GM18498 (cell line): ENCODE results near the gene PNLDC1.

ENCODE experiments used
- ATAC-seq: cut with Tn5 transposase; IDR thresholded peaks from one replicate; pipeline ENCODE4 v1.9.1; 2021; ENCODE audit warnings: mild to moderate bottlenecking, moderate library complexity; ENCODE audit not compliant: unreplicated experiment

The PNLDC1 gene, protein sequence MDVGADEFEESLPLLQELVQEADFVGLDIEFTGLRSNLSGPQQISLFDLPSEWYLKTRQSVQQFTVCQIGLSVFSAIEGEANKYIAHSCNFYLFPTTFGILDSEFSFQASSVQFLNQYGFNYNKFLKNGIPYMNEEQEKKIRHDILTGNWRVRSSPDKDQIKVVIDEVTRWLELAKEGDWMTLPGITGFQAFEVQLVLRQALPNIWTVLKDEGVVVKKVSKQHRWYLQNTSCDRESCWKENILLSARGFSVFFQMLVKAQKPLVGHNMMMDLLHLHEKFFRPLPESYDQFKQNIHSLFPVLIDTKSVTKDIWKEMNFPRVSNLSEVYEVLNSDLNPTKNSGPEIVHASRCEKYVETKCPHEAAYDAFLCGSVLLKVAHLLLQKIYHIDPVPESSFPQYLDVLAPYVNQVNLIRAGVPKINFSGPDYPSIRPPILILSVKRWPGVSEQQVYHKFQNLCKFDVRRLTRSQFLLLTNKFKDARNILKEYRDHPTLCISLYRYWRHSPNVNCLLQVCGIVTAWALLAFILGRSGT

DNA sequence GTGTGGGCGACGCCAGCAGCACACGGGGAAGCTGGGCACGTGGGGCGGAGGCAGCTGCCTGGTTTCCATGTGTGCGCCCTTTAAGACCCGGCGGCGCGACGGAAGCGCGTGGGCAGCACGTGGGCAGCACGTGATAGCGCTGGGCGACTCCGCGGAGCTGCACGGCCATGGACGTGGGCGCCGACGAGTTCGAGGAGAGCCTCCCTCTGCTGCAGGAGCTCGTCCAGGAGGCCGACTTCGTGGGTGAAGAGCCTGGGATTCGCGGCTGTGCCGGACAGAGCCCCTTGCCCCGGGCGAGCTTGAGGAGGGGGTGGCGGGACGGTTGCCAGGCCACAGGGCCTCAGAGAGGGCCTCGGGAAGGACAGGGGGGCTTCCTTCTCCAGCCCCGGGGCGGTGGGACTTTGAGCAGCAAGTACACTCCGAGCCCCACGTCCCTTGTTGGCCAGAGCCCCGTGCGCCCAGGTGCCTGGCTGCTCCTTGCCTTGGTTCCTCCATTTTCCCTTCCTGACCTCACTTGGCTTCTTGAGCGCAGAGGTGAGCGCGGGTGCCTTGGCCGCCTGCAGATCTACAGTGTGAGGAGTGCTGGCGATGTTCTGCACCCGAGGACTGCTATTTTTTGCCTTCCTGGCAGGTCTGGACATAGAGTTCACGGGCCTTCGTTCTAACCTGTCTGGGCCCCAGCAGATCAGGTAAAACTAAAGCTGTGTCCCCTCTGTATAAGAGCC, at the start of gene PNLDC1:
PNLDC1 (plus strand) TSS at position 136 of the 725 bp plus-strand sequence; CDS start at position 168, 32 bp downstream.
- ATAC-seq = no peak

DNA sequence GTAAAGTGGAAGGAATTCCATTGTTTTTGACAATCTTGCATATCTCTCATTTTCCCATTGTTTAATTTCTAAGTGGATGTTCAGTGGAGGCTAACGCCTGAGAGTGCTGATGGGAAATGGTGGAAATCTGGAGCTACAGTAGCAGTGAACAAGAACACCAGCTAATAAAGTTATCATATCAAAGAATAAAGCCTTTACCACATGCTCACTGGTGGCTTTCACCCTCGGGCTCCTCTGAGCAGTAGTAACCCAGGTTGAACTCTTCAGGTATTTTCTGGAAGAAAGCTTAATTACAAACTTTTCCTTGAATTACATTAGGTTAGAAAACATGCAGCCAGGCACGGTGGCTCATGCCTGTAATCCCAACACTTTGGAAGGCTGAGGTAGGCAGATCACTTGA, 48.6 kb upstream of the PNLDC1 start:
- ATAC-seq = no peak

DNA sequence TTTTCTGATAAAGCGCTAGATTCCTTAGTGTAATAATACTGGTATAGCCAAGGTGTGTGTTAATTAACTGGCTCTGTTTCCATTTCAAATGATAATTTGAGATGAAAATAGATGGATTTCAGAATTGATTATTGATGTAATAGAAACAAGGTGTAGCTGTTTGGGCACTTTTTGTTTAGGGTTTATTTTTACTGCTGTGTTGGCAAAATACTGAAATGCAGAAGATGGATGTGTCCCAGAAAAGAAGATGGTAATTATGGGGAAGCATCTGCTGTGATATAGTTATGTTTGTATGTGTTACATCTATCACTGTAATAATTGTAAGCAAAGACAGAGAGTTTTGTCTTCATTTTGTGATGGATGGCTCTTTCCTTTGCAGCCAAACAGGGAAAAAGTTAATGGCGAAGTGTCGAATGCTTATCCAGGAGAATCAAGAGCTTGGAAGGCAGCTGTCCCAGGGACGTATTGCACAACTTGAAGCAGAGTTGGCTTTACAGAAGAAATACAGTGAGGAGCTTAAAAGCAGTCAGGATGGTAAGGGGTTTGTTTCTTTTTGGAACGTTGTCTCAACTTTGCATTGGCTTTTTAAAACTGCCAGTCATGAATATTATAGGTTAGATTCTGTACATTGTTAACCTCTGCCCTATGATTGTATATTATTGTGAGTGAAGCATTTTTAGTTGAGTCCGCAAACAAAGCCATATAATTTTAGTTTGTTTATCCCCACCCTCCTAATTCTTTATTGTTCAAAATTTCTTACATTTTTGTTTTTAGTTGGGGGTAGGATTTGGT, 46.8 kb upstream of the PNLDC1 start:
- ATAC-seq = no peak

DNA sequence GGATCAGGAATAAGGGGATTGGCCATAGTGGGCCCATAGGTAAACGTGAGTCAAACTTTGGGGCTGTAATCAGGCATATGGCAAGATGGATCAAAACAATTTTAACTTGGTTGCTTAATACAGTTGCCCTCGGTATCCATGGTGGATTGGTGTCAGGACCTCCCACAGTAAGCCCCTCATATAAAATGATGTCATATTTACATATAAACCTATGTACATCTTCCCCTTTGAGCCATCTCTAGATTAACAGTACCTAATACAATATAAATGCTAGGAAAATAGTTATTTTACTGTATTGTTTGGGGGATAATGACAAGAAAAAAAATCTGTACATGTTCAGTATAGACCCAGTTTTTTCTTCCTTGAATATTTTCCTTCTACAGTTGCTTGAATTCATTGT, 45.7 kb upstream of the PNLDC1 start:
- no peak for ATAC-seq

DNA sequence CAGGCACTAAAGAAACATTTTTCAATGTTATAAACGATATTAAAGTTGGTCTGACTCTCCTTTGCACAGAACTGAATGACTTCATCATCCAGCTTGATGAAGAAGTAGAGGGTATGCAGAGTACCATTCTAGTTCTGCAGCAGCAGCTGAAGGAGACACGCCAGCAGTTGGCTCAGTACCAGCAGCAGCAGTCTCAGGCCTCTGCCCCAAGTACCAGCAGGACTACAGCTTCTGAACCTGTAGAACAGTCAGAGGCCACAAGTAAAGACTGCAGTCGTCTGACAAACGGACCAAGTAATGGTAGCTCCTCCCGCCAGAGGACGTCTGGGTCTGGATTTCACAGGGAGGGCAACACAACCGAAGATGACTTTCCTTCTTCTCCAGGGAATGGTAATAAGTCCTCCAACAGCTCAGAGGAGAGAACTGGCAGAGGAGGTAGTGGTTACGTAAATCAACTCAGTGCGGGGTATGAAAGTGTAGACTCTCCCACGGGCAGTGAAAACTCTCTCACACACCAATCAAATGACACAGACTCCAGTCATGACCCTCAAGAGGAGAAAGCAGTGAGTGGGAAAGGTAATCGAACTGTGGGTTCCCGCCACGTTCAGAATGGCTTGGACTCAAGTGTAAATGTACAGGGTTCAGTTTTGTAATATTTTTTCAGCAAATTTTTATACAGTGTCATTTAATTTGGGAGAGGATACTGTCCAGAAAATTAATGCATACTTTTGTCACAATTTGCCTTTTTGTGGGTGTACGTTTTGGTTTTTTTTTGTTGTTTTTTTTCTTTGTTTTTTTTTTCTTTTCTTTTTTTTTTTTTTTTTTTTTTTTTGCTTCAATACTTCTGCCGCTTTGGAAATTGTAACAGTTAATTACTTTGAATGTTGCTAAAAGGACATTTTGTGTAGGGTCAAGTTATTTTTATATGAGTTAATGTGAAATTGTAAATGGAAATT, 44.8 kb upstream of the PNLDC1 start:
- no peak for ATAC-seq

DNA sequence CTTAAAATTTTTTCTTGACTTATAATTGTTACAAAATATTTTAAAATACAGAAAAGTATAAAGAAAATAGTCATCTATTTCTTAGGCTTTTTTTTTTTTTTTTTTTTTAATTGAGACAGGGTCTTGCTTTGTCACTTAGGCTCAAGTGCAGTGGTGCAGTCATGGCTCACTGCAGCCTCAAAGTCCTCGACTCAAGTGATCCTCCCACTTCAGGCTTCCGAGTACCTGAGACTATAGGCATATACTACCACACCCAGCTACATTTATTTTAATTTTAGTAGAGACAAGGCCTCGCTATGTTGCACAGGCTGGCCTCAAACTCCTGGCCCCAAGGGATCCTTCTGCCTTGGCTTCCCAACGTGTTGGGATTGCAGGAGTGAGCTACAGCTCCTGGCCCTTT, 43.6 kb upstream of the PNLDC1 start:
- no peak for ATAC-seq

DNA sequence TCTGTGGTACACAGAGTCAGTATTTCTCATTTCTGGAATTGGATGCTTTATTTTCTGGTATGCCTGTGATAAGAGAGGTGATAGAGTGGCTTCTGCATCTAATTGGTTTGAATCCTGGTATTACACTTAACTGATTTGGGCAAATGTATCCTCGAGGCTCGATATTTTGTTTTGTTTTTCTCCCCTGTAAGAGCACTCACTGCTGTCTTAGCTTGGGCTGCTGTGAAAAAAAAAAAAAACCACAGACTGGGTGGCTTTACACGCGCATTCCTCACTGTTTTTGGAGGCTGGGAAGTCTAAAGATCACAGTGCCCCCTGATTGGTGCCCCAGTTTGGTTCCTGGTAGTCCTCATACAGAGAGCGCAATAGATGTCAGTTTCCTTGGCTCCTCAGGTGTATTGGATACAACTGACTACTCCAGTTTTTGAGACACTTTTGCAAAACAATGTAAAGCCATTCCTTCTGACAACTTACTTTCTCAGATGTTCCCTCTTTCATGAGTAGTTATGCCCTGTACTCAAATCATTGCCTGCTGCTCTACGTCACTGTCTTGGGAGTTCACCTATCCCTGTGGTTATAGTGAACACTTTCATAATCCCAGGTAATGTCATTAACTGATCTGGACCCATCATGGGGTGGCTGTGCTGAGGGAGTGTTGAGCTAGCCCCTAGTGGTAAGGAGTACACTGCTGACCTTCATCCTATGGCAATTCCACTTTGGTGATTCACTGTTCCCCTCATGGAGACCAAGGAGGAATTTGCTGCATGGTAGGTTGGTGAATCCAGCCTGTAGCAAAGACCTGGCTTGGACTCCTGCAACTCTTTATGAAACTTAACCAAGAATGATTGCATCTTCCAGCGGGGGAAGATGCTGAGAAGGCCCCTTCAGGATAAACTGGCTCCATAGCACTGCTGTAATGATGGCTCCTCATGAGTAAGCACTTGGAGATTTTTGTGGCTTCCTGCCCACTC, 41.8 kb upstream of the PNLDC1 start:
- ATAC-seq = no peak

DNA sequence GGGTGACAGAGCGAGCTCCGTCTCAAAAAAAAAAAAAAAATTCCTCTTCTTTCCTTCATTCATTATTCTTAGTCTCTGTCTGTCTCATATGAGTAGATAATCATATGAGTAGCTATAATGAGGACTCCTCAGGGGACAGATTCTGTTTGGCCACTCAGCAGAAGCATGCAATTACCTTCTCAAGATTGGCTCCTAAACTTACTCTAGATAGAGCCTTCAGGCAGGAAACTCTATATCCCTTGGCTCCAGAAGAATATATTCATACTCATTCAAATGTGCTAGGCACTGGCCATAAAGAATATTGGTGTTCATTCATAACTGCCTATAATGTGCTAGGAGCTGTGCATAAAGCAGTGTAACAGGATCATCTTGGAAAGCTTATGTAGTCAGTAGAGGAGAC, 40.4 kb upstream of the PNLDC1 start:
- ATAC-seq = no peak

DNA sequence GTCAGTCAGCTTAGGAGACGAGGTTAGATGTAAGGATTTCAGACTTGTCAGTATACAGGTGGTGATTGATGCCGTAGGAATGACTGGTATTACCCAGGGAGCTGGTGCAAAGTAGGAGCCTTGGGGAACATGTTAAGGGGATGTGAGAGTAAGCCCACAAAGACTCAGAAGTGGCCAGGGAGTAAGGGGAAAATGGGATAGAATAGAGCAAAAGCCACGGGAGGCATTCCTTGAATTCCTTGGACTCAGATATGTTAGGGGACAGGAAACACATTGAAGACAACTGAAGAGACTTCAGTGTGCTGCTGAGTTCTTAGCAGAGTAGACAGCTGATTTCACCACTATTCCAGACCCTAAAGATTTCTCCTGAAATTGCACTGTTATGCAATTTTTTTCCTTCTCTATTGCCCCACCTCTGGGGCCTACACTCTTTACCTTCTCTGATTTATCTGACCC, 39.4 kb upstream of the PNLDC1 start:
- ATAC-seq = no peak

DNA sequence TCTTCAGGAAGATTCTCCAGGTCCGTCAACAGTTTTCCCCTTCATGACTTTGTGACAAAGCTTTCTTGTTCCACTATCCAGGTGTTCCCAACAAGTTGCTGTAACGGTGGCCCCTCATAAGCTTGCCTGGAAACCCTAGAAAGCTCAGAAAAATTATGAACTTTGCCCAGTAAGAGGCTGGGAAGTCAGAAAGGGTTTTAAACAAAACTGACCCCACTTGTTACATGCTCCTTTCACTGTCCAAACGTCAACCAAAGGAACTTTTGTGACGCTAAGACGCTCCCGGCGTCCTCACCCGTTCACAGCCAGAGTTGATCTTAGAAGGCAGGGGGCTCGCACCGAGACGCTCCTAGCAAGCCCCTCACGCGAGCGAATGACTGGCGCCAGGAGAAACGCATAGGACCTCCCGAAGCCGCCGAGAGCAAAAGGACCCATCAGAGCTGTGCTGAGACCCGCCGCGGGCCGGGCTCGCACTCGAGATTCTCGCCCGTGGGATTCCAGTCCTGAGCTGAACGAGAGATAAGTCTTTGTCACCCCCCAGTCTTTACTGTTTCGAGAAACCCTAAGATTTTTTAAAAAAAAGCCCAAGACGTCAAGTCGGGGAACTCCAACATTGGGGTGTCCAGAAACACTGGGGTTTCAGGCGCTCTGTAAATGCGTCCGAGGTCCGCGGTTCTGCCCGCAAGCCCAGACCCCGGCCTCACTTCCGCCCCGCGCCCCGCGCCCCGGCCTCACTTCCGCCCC, 38.8 kb upstream of the PNLDC1 start:
- ATAC-seq = peak; percentile 6

DNA sequence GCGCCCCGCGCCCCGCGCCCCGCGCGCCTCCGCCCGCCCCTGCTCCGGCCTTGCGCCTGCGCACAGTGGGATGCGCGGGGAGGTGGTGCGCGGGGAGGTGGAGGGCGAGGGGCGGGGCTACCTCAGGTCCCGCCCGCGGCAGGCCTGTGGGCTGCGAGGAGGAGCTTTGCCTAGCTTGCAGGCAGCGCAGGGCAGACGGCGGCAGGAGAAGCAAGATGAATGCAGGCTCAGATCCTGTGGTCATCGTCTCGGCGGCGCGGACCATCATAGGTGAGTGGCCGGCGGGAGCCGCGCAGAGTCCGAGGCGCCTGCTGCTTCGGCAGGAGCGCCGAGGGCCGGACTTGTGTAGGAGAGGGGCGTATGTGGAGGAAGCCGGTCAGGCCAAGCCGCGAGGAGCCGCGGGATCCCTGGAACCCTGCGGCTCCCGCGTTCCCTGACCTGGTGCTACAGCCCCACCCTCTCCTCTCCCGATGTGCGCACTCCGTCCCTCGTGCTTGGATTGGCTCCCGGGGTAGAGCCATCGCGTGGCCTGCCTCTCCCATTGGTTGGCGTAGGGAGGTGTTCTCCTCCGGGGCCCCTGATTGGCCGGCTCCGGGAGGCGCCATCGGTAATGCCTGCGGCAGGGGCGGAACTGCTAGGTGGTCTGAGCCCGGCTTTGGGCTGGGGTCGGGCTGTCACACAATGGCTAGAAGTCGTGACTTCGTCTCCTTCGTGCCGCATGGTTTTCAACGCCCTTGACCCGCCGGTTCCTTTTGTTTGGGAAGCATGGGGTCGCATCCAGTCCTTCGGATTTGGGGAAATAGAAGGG, 38.0 kb upstream of the PNLDC1 start, which contains the start of gene ACAT2:
ACAT2 (plus strand) TSS at position 173 of the 808 bp plus-strand sequence; CDS start at position 216, 43 bp downstream.
- ATAC-seq = peak; percentile 97

DNA sequence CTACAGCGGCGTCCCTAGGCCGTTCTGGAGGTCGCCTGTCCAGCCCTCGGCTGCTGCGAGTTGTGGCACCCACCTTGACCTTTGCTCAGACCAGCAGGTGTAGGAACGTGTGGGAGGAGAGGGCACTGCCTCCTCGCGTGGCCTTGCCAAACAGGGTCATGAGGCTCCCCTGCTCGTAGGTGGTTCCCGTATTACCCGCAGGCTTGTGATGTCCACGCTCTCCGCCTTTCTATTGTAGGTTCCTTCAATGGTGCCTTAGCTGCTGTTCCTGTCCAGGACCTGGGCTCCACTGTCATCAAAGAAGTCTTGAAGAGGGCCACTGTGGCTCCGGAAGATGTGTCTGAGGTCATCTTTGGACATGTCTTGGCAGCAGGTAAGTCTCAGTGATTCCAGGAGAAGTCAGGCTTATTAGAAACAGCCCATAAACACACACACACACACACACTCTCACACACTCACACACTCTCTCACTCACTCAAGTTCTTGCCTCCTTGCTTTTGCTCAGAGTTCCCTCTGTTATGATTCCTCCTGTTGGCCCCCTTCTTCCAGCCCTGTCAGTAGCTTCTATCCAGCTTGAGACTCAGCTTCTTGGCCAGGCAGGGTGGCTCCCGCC, 37.3 kb upstream of the PNLDC1 start:
- ATAC-seq = peak; percentile 9

DNA sequence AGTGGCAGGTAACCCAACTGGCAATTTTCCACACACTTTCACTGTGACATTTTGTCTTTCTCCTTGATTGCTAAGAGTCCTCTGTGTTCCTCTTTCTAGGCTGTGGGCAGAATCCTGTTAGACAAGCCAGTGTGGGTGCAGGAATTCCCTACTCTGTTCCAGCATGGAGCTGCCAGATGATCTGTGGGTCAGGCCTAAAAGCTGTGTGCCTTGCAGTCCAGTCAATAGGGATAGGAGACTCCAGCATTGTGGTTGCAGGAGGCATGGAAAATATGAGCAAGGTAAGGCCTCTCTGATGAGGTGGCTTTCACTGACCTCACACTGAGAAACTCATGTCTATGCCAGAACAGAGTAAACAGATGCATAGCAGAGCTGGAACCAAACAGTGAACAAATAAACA, 33.2 kb upstream of the PNLDC1 start:
- no peak for ATAC-seq

DNA sequence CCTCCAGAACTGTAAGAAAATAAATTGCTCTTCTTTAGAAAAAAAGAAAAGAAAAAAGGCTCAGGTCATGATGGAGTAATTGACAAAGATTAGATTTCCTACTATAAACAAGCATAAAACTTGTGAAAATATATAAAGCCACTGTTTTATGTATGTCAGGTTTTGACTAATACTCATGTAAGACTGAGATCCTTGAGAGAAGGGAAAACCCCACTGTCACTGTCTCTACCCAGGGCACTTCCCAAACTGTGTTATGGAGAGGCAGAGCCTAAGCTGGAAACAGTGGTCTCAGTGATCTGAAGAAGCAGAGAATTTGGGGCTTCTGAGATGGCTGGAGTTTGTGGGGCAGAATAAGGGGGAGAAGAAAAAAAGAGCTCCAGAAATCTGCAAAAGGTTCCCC, 30.6 kb upstream of the PNLDC1 start:
- ATAC-seq = no peak

DNA sequence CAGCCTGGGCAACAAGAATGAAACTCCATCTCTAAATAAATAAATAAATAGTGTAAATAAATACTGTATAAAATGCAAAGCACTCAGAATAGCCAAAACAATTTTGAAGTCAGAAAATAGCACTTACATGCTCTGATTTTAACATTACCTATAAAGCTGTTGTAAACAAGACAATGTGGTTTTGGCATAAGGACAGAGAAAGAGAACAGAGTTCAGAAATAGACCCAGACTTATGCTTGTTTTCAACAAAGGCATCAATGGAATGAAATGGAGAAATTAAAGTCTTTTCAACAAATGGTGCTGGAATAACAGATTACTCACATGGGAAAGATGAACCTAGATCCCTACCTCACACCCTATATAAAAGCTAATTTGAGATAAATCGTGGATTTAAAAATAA, 27.9 kb upstream of the PNLDC1 start:
- ATAC-seq = no peak

DNA sequence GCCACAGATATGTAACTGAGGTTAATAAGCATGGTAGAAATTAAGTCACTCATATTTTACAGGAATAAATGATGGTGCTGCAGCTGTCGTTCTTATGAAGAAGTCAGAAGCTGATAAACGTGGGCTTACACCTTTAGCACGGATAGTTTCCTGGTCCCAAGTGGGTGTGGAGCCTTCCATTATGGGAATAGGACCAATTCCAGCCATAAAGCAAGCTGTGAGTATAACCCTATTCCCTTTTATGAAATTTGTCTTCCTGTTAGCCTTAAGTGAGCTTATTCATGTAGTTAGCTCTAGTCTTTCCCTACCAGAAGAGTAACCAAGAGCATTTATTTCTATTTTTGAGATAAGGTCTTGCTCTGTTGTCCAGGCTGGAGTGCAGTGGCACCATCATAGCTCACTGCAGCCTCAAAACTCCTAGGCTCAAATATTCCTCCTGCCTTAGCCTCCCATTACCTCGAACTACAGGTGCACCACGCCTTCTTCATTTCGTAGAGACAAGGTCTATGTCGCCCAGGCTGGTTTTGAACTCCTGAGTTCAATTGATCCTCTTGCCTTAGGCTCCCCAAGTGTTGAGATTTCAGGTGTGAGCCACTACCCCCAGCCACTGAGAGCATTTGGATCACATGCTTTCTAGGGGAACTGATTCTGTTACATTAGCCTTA, 22.7 kb upstream of the PNLDC1 start:
- ATAC-seq = no peak
